GM18498 (cell line): ENCODE results near the gene PANK2.
"Not testable (repeated sequence)": the region's sequence is repeated elsewhere in the genome, so short reads cannot be mapped to it uniquely, and the experiment has no call there.

Experiments
- ATAC-seq: cut with Tn5 transposase; IDR thresholded peaks from one replicate; pipeline ENCODE4 v1.9.1; 2021; ENCODE audit warnings: mild to moderate bottlenecking, moderate library complexity; ENCODE audit not compliant: unreplicated experiment

PANK2 gene

GRCh38 chr20:3925113-3925695, 36.0 kb downstream of the PANK2 start:
- no peak for ATAC-seq

- ATAC-seq, result no peak
Observed at GRCh38 chr20:3925899-3926638, 36.9 kb downstream of the PANK2 start.

- no peak for ATAC-seq
Observed at GRCh38 chr20:3927486-3928291, 38.5 kb downstream of the PANK2 start.

- no peak for ATAC-seq
Observed at GRCh38 chr20:3929713-3930060, 40.5 kb downstream of the PANK2 start.

- ATAC-seq, result no peak
Observed at GRCh38 chr20:3930265-3931206, 41.3 kb downstream of the PANK2 start.

- no peak for ATAC-seq
Observed at GRCh38 chr20:3931664-3932063, 42.5 kb downstream of the PANK2 start.

- ATAC-seq, result no peak
Observed at GRCh38 chr20:3932277-3932676, 43.1 kb downstream of the PANK2 start.

- ATAC-seq, result no peak
Observed at GRCh38 chr20:3932681-3933080, 43.5 kb downstream of the PANK2 start.

GRCh38 chr20:3933218-3933617, 44.0 kb downstream of the PANK2 start:
- ATAC-seq, result no peak

GRCh38 chr20:3934624-3935023, 45.4 kb downstream of the PANK2 start:
- no peak for ATAC-seq

GRCh38 chr20:3935295-3935955, 46.2 kb downstream of the PANK2 start:
- ATAC-seq, result no peak

GRCh38 chr20:3935956-3936340, 46.8 kb downstream of the PANK2 start:
- no peak for ATAC-seq

GRCh38 chr20:3937618-3938017, 48.4 kb downstream of the PANK2 start:
- ATAC-seq, result no peak

- no peak for ATAC-seq
Observed at GRCh38 chr20:3940905-3941304, 51.7 kb downstream of the PANK2 start.

GRCh38 chr20:3946666-3947065, 57.5 kb downstream of the PANK2 start:
- not testable (repeated sequence) for ATAC-seq

- no peak for ATAC-seq
Observed at GRCh38 chr20:3964719-3965118, 75.5 kb downstream of the PANK2 start.

GRCh38 chr20:3966571-3966970, 77.4 kb downstream of the PANK2 start:
- no peak for ATAC-seq

GRCh38 chr20:3970016-3970415, 80.8 kb downstream of the PANK2 start:
- ATAC-seq, result no peak

GRCh38 chr20:3971145-3971544, 82.0 kb downstream of the PANK2 start:
- ATAC-seq, result no peak

- no peak for ATAC-seq
Observed at GRCh38 chr20:3972161-3972560, 83.0 kb downstream of the PANK2 start.
